Liver (tissue), 9 donors: ENCODE results near the gene CCDC144A. TPM values are rescaled to one million over a fixed set of nuclear protein-coding genes. Genes with fewer than 3 reads are reported as not detected.
"Not testable (repeated sequence)": the region's sequence is repeated elsewhere in the genome, so short reads cannot be mapped to it uniquely, and the experiment has no call there.

Experiments
- DNase-seq: peaks from one replicate; pipeline ENCODE4 v3.0.0-alpha.2; 2017; ENCODE audit warnings: low spot score
- H3K27ac ChIP-seq, 2 donors: one replicate each; pipeline ENCODE4 v1.7.0; 2013; ENCODE audit warnings: inconsistent platforms in 2 of 2, low read length in 2 of 2, control low read depth in 1 of 2, low read depth in 1 of 2, mild to moderate bottlenecking in 1 of 2
- H3K27me3 ChIP-seq, 4 donors: one replicate each; pipeline versions ENCODE4 v1.6.1 to v1.7.0; 2013; ENCODE audit warnings: low read length in 3 of 4, inconsistent platforms in 1 of 4, mild to moderate bottlenecking in 1 of 4, moderate library complexity in 1 of 4; ENCODE audit not compliant: control insufficient read depth in 4 of 4, insufficient read depth in 4 of 4
- H3K36me3 ChIP-seq, 4 donors: one replicate each; pipeline versions ENCODE4 v1.6.1 to v1.7.0; 2013; ENCODE audit warnings: low read length in 3 of 4, mild to moderate bottlenecking in 3 of 4, low read depth in 1 of 4, moderate library complexity in 1 of 4; ENCODE audit not compliant: control insufficient read depth in 4 of 4, insufficient read depth in 3 of 4
- H3K4me1 ChIP-seq, 4 donors: one replicate each; pipeline versions ENCODE4 v1.6.1 to v1.7.0; 2013; ENCODE audit warnings: low read length in 3 of 4, mild to moderate bottlenecking in 3 of 4, moderate library complexity in 1 of 4; ENCODE audit not compliant: control insufficient read depth in 4 of 4, insufficient read depth in 4 of 4
- H3K4me3 ChIP-seq, 3 donors: one replicate each; pipeline versions ENCODE4 v1.6.1 to v1.7.0; 2013; ENCODE audit warnings: low read length in 3 of 3, control low read depth in 1 of 3, low read depth in 1 of 3, mild to moderate bottlenecking in 1 of 3
- H3K9ac ChIP-seq, 2 donors: one replicate each; pipeline ENCODE4 v1.7.0; 2013; ENCODE audit warnings: low read length in 2 of 2, mild to moderate bottlenecking in 2 of 2, moderate library complexity in 2 of 2, control low read depth in 1 of 2, low read depth in 1 of 2
- H3K9me3 ChIP-seq, 4 donors: one replicate each; pipeline versions ENCODE4 v1.6.1 to v1.7.0; 2013; ENCODE audit warnings: low read length in 3 of 4; ENCODE audit not compliant: control insufficient read depth in 4 of 4
- RAD21 ChIP-seq, 2 donors: IDR thresholded peaks; 2 replicates each; pipeline ENCODE4 v1.6.1; 2016; ENCODE audit warnings: antibody characterized with exemption in 2 of 2, mild to moderate bottlenecking in 2 of 2
- WGBS: extraction: QIAGEN DNeasy Blood & Tissue Kit; methylation state at CpG from one replicate; pipeline ENCODE4 v1.1.7; 2013; 5-methylcytosine and 5-hydroxymethylcytosine counted together
- polyA plus RNA-seq, 2 donors: library from polyadenylated mRNA; stranded (reverse) in 1 of 2; unstranded in 1 of 2; fragments of 200-250 nt in 1 of 2; fragments of >200 nt in 1 of 2; fragmentation: Nextera tagmentation in 1 of 2; extraction: Ambion mirVana in 1 of 2; gene quantifications; one replicate each; pipeline versions ENCODE4 v1.2.1 to v1.2.3, GENCODE V29; 2013 to 2015
- total RNA-seq, 2 donors: library from RNA; depleted of rRNA; stranded (reverse); fragments of >200 nt; gene quantifications; one replicate each; pipeline ENCODE4 v1.2.3, GENCODE V29; 2014
- donor health status: healthy.
- donor health status: healthy.
- donor health status: healthy.
- donor health status: healthy.
- donor health status: healthy.

CCDC144A gene
- total and polyA plus RNA-seq, 4 donors, result 0.05 to 5.2 (median 3.2) TPM

DNA sequence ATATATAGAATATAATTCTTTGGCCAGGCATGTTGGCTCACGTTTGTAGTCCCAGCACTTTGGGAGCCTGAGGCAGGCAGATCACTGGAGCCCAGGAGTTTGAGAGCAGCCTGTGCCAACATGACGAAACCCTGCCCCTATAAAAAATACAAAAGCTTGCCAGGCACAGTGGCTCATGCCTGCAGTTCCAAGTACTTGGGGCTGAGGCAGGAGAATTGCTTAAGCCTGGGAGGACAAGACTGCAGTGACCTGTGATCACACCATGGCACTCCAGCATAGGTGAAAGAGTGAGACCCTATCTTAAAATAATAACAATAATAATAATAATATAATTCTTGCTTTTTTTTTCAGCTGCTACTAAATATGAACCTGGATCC lies 83.1 kb downstream of the CCDC144A start:
- no CpG with 5 or more reads among the region's 2 CpGs for WGBS

DNA sequence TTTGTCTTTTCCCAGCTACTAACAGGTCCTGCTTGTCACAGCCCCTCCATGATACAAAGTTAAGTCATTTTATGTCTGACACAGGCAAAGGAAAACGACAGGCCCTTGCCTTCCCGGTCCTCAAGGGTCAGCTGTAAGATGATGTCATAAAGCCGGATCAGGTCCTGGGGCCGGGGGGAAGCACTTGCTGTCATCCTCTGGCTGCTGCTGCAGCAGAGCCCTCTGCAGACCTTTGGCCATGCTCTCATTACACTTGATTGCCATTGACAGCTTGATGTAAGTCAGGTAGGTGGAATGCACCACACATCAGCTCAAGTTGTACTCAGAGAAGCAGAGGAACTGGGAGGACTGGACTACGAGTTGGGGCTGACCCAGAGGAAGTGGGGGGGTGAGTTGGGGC lies 97.8 kb downstream of the CCDC144A start:
- not testable (repeated sequence) for H3K27me3 ChIP-seq, H3K9me3 ChIP-seq, DNase-seq, H3K9ac ChIP-seq, H3K27ac ChIP-seq, H3K36me3 ChIP-seq, H3K4me3 ChIP-seq, H3K4me1 ChIP-seq
- WGBS, result 71% methylated on average over 5 of the region's 5 CpGs

More for the DNA sequence above, 83.1 kb downstream of the CCDC144A start:
- H3K9ac ChIP-seq, H3K27me3 ChIP-seq, H3K36me3 ChIP-seq, H3K4me3 ChIP-seq, H3K9me3 ChIP-seq, H3K4me1 ChIP-seq, H3K27ac ChIP-seq, DNase-seq: not testable (repeated sequence)

DNA sequence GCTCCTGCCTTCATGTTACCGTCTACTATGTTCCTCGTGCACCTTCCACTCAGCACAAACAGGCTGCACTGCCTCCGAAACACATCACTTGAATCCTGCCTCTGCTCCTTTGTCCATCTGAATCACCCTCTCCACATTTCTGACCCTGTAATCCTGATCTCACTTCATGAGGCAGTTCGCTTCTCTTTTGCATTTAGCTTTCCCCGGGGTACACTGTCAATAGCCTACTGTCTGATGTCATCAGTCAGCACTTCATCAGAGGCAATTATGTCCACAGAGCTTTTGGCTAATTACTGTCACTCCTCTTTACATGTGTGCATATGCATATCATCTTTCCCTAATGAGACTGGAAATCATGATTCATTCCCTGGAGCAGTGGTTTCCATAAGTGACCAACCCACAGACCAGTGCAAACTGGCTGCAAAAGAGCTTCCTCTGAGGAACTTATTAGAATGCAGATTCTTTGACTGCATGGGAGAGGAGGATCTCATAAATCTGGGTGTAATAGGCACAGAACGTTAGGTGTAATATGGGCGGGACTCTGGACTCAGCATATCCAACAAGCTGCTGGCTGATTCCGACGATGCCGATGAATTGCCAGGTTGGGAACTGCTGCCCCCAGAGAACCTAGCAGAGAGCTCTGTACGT lies 99.0 kb downstream of the CCDC144A start:
- not testable (repeated sequence) for H3K9ac ChIP-seq, H3K4me3 ChIP-seq, H3K36me3 ChIP-seq, H3K4me1 ChIP-seq, H3K9me3 ChIP-seq, DNase-seq, H3K27me3 ChIP-seq, H3K27ac ChIP-seq
- 91% methylated on average over 7 of the region's 11 CpGs for WGBS

DNA sequence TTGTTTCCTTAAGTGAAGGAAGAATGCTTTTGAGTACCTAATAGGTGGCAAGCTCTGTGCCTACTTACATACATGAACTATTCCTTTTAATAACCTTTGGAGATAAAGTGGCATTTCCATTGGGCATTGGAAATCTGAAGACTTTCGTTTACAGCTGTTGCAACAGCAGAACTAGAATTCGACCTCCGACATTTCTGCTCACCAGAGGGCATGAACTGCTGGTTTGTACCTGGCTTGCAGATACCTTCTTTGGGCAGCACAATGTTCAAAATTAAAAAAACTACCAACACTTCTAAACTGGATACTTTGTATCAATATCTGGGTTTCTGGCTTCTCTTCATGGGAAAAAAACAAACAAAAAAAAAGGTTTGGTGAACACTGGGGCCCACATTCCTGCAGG lies 99.6 kb downstream of the CCDC144A start:
- not testable (repeated sequence) for H3K27me3 ChIP-seq, H3K9me3 ChIP-seq, H3K9ac ChIP-seq, H3K27ac ChIP-seq, H3K36me3 ChIP-seq, H3K4me1 ChIP-seq, H3K4me3 ChIP-seq, DNase-seq
- 50% methylated on average over 3 of the region's 3 CpGs for WGBS

DNA sequence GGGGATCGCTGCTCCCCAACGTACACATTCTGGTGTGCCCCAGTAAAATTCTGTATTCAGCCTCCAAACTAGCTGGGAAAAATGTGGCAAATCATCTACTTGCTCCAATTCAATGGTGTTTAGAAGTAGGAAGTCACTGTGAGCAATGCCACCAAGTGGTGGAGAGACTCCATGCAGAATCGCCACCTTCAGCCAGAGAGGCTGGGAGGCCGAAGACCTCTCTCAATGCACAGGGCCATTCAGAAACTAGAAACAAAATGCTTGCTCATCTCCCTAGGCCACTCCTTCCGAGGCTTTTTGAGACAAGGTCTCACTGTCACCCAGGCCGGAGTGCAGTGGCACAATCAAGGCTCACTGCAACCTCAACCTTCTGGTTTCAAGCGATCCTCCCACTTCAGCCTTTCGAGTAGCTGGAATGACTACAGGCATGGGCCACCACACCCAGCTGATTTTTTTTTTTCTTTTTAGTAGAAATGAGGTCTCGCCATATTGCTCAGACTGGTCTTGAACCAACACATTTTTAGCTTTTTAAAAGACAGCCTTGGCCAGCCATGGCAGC lies 100.4 kb downstream of the CCDC144A start:
- H3K4me1 ChIP-seq, H3K27me3 ChIP-seq, H3K27ac ChIP-seq, H3K9me3 ChIP-seq, H3K9ac ChIP-seq, H3K4me3 ChIP-seq, DNase-seq, H3K36me3 ChIP-seq: not testable (repeated sequence)
- WGBS, result 91% methylated on average over 7 of the region's 9 CpGs
- TF ChIP-seq RAD21 (IDR thresholded peaks at IDR 0.05), result peak; percentile 6 to 48

DNA sequence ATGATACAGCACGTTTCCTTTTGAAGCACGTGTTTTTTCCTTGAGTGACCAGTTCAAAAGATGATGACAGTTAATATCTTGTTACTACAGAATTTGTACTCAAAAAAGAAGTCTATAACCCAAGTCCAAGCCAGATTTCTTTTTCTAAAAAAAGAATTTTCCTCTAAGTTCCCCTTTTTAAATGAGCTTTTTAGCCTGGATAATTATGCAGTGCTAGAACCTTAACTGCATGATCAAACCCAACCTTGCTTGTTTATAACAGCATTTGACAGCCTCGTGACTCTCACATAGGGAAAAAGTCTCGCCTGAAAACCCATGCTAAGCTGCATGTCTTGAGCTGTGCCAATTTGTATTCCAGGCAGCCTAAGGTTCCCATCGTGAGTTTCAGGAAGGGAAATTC lies 104.2 kb downstream of the CCDC144A start:
- H3K27ac ChIP-seq, H3K9me3 ChIP-seq, H3K27me3 ChIP-seq, H3K4me1 ChIP-seq, H3K36me3 ChIP-seq, H3K9ac ChIP-seq, H3K4me3 ChIP-seq, DNase-seq: not testable (repeated sequence)
- 69% methylated on average over 3 of the region's 5 CpGs for WGBS

DNA sequence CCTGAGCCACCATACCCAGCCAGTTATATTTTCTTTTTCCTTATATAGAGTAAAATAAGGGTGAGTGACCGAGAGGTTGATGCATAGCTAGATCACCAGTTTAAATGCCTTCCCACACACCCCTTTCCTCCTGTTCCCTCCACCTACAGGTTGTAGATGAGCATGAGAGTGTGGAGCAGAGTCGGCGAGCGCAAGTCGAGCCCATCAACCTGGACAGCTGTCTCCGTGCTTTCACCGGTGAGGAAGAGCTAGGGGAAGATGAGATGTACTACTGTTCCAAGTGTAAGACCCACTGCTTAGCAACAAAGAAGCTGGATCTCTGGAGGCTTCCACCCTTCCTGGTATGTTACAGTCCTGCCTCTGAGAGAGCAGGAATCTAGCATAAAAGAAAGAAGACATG lies 105.9 kb downstream of the CCDC144A start:
- H3K27ac ChIP-seq, H3K9me3 ChIP-seq, H3K36me3 ChIP-seq, H3K4me3 ChIP-seq, H3K27me3 ChIP-seq, DNase-seq, H3K4me1 ChIP-seq, H3K9ac ChIP-seq: not testable (repeated sequence)
- 95% methylated on average over 6 of the region's 7 CpGs for WGBS

DNA sequence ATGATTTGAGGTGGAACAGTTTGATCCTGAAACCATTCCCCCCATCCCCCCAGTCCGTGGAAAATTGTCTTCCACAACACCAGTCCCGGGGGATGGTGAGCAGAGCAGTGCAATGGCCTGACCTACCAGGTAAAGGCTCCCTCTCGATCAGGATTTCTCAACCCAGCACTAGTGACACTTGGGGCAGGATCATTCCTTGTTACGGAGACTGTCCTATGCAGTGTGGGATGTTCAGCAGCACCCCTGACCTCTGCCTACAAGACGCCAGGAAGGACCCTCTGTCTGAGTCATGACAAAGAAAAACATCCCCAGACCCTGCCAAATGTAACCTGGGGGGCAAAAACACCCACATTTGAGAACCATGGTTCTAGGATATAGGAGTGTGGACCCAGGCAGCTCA lies 114.8 kb downstream of the CCDC144A start:
- not testable (repeated sequence) for H3K9ac ChIP-seq, DNase-seq, H3K36me3 ChIP-seq, H3K27me3 ChIP-seq, H3K9me3 ChIP-seq, H3K27ac ChIP-seq, H3K4me3 ChIP-seq, H3K4me1 ChIP-seq
- 67% methylated on average over 5 of the region's 5 CpGs for WGBS
